ENCODE data around the gene FAM180B. TPM values are rescaled to one million over a fixed set of nuclear protein-coding genes. Genes with fewer than 3 reads are reported as not detected.

The FAM180B gene
- total RNA-seq, 4 donors from 2014 or later: 0.37 to 1.1 (median 0.68) TPM

DNA sequence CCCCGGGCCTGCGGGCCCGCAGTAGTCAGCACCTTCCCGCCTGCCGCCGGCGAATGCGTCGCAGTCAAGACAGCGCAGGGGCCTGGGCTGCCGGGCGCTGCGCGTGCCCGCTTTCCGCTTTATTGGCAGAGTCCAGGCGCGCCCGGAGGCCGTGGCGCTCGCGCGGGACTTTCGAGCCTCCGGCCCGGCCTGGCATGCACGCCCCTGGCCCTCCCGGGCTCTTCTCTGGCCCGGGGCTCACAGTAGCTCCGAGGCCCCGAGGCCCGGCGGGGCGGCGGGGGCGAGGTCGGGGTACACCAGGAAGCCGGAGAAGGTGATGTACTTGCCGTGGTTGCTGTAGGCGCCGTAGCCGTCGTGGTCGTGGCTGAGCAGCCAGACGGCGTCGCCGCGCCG lies 3.1 kb downstream of the FAM180B start:
- Histone ChIP-seq H3K4me1 (peaks cover 0 to 50% (median 11%) of the 10 kb centered on the region in 3 donors), H3K27ac (peak overlapping the region in 2 of 4 donors; percentile 22 to 64), H3K36me3 (peaks cover 0 to 17% of the 10 kb centered on the region in 2 donors), H3K4me3 (peak overlapping the region in 1 of 2 donors; percentile 49), H3K9me3 (peaks cover 0 to 4% (median 0%) of the 10 kb centered on the region in 3 donors), H3K27me3 (peaks cover 58% of the 10 kb centered on the region)
- peak; percentile 15 for ATAC-seq
- 85% methylated on average over 4 of the region's 51 CpGs; no CpG with 5 or more reads in 1 of the 2 donors for WGBS, 2 donors (ENCODE audit: low coverage in 1 of 2)
- TF ChIP-seq POLR2AphosphoS5 (IDR thresholded peaks at IDR 0.05): no peak
- TF ChIP-seq, protein P1, sequence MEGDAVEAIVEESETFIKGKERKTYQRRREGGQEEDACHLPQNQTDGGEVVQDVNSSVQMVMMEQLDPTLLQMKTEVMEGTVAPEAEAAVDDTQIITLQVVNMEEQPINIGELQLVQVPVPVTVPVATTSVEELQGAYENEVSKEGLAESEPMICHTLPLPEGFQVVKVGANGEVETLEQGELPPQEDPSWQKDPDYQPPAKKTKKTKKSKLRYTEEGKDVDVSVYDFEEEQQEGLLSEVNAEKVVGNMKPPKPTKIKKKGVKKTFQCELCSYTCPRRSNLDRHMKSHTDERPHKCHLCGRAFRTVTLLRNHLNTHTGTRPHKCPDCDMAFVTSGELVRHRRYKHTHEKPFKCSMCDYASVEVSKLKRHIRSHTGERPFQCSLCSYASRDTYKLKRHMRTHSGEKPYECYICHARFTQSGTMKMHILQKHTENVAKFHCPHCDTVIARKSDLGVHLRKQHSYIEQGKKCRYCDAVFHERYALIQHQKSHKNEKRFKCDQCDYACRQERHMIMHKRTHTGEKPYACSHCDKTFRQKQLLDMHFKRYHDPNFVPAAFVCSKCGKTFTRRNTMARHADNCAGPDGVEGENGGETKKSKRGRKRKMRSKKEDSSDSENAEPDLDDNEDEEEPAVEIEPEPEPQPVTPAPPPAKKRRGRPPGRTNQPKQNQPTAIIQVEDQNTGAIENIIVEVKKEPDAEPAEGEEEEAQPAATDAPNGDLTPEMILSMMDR (IDR thresholded peaks at IDR 0.05): no peak

DNA sequence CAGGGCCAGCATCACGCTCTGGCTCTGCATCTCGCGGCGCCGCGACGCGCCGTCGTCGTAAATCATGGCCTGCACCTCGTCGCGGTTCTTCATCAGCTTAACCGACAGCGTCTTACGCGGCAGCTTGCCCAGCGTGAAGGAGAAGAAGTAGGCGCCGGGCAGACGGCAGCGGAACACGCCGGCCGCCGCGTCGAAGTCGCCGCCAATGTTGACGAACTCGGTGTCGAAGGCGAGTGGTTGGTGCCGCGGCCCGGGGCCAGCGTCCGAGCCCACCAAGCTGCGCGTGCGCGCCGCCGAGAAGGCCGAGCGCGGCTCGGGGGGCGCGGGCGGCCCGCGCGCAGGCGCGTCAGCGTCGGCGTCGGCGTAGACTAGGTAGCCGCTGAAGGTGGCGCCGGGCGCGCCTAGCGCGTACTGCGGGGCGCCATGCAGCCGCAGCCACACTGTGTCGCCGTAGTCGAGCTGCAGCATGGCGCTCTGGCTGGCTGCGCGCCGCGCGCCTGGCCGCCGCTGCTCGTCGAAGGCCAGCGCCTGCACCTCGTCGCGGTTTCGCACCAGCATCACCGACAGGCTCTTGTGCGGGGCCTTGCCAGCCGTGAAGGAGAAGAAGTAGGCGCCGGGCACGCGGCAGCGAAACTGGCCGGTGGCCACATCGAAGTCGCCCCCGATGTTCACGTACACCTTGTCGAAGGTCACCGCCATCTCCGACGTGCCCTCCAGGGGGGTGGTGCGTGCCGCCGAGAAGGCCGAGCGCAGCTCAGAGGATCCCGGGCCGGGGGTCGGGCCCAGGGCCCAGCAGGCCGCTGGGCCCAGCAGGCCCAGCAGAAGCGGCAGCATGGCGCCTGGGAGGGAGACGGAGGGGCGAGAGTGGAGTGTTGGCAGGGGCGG lies 3.7 kb downstream of the FAM180B start:
- Histone ChIP-seq H3K36me3 (peaks cover 0 to 11% of the 10 kb centered on the region in 2 donors), H3K4me1 (peaks cover 0 to 50% (median 11%) of the 10 kb centered on the region in 3 donors), H3K4me3 (peak overlapping the region in 1 of 2 donors; percentile 49), H3K9me3 (peaks cover 0 to 4% (median 0%) of the 10 kb centered on the region in 3 donors), H3K27me3 (peaks cover 65% of the 10 kb centered on the region), H3K27ac (peak overlapping the region in 2 of 4 donors; percentile 22 to 64)
- 100% methylated on average over 5 of the region's 122 CpGs; no CpG with 5 or more reads in 1 of the 2 donors for WGBS, 2 donors (ENCODE audit: low coverage in 1 of 2)
- no peak for ATAC-seq
- TF ChIP-seq, protein P1 (IDR thresholded peaks at IDR 0.05): no peak
- TF ChIP-seq POLR2A (IDR thresholded peaks at IDR 0.05): no peak
- no peak for TF ChIP-seq EP300 (IDR thresholded peaks at IDR 0.05)
- no peak for TF ChIP-seq POLR2AphosphoS5 (IDR thresholded peaks at IDR 0.05)

DNA sequence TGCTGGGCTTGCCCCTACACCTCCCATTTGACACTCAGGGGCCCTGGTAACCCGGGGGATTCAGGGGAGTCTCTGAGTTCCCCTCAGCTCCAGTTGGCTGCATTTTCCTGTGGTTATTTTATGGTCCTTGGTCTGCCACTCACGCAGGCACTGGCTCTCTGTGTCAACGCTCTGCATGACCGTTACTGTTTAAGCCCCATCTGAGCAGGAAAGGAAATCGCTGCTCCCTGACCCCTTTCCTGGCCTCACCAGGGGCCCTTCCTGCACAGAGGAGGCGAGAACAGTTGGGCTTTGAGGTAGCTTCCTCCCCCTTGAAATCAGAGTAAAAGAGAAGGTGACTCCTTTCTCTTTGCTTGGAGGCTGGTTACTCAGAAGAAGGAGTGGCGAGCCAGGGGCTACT lies 5.3 kb downstream of the FAM180B start:
- Histone ChIP-seq H3K27me3 (peaks cover 66% of the 10 kb centered on the region), H3K4me3 (no peak overlapping the region), H3K27ac (no peak overlapping the region), H3K36me3 (no peaks in the 10 kb centered on the region), H3K4me1 (peaks cover 0 to 43% (median 11%) of the 10 kb centered on the region in 3 donors), H3K9me3 (peaks cover 0 to 4% (median 0%) of the 10 kb centered on the region in 3 donors)
- ATAC-seq: no peak
- 50 to 86% methylated on average over 1 to 2 of the region's 7 CpGs for WGBS, 2 donors (ENCODE audit: low coverage in 1 of 2)
- TF ChIP-seq, protein P1 (IDR thresholded peaks at IDR 0.05): no peak
- TF ChIP-seq POLR2A (IDR thresholded peaks at IDR 0.05) (no peak), EP300 (IDR thresholded peaks at IDR 0.05) (no peak), POLR2AphosphoS5 (IDR thresholded peaks at IDR 0.05) (no peak)

DNA sequence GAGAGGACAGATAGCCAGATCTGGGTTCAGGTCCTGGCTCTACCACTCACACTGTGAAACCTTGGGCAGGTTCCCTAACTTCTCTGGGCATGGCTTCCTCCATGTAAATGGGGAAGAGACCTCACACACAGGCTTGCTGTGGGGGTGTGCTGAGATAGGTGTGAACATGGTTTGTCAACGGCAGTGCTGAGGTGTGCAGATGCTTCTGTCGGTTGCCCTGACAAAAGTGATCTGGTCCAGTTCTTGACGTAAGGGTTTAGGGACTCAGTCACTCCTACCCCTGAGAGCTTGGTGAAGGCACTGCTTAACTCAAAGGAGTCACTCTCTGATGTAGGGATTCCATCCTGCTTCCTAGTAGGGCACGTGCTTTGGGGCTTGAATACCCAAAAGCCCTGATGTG lies 5.8 kb downstream of the FAM180B start:
- no peak overlapping the region for H3K4me3 ChIP-seq
- H3K27me3 ChIP-seq: peaks cover 66% of the 10 kb centered on the region
- TF ChIP-seq EP300 (IDR thresholded peaks at IDR 0.05) (no peak), POLR2A (IDR thresholded peaks at IDR 0.05) (no peak), POLR2AphosphoS5 (IDR thresholded peaks at IDR 0.05) (no peak)
- TF ChIP-seq, protein P1 (IDR thresholded peaks at IDR 0.05): no peak
- WGBS, 2 donors (ENCODE audit: low coverage in 1 of 2): 68% methylated on average over 3 of the region's 4 CpGs; no CpG with 5 or more reads in 1 of the 2 donors
- ATAC-seq: no peak
- no peaks in the 10 kb centered on the region for H3K36me3 ChIP-seq
- peaks cover 0 to 4% (median 0%) of the 10 kb centered on the region in 3 donors for H3K9me3 ChIP-seq
- peaks cover 0 to 38% (median 11%) of the 10 kb centered on the region in 3 donors for H3K4me1 ChIP-seq
- no peak overlapping the region for H3K27ac ChIP-seq
